Measurements from ENCODE around the gene TSSK2.

DNA sequence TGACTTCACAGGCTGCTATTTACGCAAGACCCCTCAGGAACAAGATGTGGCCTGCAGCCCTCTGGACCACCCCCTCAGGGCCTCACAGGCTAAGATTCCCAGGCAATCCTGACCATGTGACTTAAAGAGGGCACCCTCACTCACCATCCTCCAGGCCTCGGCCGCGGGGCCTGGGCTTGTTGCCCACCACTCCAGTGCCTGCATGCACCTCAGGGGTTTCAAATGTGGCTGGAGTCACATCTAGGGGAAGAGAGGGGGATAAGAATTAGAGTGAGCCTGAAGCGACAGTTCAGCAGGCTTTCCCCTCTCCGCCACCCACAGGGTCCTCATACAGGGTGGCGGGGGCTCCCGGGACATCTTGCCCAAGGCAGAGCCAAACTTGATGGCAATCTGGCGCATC, 11.3 kb downstream of the TSSK2 start:
- TF ChIP-seq, protein P1, sequence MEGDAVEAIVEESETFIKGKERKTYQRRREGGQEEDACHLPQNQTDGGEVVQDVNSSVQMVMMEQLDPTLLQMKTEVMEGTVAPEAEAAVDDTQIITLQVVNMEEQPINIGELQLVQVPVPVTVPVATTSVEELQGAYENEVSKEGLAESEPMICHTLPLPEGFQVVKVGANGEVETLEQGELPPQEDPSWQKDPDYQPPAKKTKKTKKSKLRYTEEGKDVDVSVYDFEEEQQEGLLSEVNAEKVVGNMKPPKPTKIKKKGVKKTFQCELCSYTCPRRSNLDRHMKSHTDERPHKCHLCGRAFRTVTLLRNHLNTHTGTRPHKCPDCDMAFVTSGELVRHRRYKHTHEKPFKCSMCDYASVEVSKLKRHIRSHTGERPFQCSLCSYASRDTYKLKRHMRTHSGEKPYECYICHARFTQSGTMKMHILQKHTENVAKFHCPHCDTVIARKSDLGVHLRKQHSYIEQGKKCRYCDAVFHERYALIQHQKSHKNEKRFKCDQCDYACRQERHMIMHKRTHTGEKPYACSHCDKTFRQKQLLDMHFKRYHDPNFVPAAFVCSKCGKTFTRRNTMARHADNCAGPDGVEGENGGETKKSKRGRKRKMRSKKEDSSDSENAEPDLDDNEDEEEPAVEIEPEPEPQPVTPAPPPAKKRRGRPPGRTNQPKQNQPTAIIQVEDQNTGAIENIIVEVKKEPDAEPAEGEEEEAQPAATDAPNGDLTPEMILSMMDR (IDR thresholded peaks at IDR 0.05) = no peak
- no peak for TF ChIP-seq POLR2A (IDR thresholded peaks at IDR 0.05)
- no peak for TF ChIP-seq POLR2AphosphoS5 (IDR thresholded peaks at IDR 0.05)
